ENCODE results near the gene MED20.

MED20 gene

GRCh38 chr6:41940759-41941279 is 19.9 kb upstream of the MED20 start:
- peak; percentile 52 for DNase-seq

- peak; percentile 49 for DNase-seq
Observed at GRCh38 chr6:41939848-41940758, 19.2 kb upstream of the MED20 start.

- DNase-seq = peak; percentile 53
Observed at GRCh38 chr6:41939176-41939847, 18.4 kb upstream of the MED20 start.

DNA sequence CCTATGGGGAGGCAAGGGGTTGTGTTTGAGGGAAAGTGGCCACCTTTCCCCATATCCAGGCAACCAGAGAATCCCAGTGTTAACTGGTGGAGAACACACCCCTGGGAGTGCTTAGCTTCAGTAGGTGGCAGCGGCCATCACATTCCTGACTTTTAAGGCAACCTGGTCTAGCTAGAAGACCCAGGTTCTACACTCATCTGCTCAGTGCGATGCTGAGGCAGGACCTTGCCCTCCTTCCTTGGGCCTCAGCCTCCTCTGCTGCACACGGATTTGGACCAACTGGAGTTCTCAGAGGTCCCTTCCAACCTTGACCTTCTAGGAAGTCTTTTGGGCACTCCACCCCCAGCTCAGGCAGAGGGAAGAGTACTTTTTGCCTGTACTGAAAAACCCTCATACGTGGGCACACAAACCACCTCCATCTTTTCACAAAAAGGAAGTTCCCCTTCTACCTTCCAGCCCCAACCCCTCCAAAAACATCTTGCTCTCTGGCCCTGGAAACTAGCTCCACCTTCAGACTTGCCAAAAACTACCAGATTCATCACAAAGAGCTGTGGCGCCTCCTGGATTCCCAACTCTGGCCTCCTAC is 17.7 kb upstream of the MED20 start:
- DNase-seq = no peak

DNA sequence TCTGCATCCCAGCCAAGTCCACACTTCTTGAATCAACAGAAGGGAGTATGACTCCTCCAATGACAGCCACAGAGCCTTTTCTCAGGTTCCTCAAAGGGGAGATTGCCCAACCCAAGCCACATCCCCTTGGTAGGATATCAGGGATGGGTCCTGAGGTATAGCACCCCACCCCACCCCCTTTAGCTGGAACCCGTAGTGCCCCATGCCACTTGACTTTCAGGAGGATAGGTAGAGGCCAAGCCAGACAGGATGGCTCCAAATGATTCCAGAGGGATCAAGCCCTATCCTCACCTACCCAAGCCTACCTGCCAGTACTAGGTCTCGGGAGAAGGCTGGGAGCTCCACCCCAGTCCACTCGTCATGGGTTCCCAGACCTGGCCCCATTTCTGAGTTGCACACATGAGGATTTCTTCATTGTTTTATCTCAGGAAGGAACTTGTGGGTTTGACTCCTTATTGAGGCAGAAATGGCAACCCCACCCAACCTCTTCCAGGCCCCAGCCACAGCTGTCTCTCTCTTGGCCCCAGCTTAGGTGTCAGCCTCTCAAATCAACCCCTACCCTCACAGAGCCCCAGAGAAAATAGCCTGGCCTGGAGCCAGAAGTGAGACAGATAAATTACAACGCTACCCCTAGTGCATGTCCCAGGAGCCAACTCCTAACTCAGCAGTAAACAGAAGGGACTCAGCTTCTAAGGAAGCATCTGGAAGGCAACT is 17.1 kb upstream of the MED20 start:
- DNase-seq = no peak

- DNase-seq = no peak
Observed at GRCh38 chr6:41937472-41937860, 16.5 kb upstream of the MED20 start.

DNA sequence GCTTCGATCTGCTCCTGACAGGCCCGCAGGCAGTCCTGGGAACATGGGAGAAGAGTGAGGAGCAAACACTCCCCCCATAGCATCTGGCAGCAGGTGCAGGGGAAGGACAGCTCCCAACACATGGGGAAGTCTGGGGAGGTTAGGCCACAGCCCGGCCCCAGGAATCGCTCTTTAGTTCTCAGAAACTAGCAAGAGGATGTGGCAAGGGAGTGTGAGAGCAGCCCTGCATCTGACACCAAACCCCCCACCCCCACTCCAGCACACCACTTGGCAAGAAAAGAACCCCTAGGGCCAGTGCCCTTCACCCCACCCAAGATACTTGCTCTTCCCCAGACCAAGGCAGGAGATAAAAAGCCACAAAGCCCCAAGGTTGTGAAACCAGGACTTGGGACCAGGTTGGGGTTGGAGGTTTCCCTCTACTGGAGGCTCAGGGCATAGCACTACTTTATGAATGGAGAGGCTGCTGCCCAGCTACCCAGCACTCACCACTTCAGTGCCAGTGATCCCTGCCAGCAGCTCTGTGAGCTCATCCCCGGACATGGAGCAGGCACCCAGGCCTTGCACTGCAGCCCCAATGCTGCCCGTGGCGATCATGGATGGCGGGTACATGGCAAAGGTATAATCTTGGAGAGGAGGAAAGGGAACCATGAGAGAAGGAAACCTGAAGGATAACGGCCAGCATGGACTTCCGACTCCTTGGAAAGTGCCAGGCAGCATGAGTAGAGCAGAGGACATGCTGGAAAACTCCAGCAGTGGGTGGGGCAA is 15.3 kb upstream of the MED20 start:
- peak; percentile 94 for DNase-seq

- DNase-seq = no peak
Observed at GRCh38 chr6:41935685-41936072, 14.7 kb upstream of the MED20 start.

DNA sequence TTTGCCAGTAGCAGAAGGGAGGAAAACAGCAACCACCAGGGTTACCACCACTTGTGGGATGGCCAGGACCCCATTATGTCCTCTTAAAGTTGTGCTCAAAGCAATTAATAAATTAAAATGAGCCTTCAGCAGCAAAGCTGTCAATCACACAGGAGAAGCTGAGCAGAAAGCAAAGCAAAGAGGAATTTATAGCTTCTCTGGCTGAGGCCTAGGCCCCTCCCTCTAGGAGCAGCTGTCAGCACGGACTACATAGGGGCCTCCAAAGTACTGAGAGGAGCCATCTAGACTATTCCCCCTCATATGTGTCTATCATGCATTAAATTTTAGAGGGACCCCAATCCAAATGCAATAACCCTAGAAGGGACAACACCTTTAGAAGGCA is 14.2 kb upstream of the MED20 start:
- no peak for DNase-seq

GRCh38 chr6:41934278-41935192 is 13.6 kb upstream of the MED20 start:
- DNase-seq = no peak

- no peak for DNase-seq
Observed at GRCh38 chr6:41932378-41932777, 11.4 kb upstream of the MED20 start.

DNA sequence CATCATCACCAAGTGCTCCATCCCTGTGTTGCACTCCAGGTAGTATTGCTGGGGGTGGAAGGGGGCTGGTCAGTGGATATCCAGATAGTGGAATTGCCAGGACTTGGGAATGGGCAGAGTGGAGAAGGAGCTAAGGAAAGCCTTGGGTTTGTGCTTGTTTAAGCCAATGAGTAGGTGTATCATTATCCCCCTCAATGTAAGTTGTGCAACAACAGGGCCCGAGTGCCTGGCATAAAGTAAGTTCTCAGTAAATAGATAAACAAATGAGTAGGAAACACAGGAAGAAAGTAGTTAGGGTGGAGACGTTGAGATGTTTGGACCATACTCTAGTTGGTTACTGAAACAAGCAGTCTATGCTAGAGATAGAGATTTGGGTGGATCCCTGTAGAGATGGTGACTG is 10.9 kb upstream of the MED20 start:
- DNase-seq = no peak

GRCh38 chr6:41929924-41930323 is 9.0 kb upstream of the MED20 start:
- DNase-seq = no peak

- DNase-seq = no peak
Observed at GRCh38 chr6:41927253-41927652, 6.3 kb upstream of the MED20 start.

GRCh38 chr6:41922154-41922553 is 1.2 kb upstream of the MED20 start:
- no peak for DNase-seq

DNA sequence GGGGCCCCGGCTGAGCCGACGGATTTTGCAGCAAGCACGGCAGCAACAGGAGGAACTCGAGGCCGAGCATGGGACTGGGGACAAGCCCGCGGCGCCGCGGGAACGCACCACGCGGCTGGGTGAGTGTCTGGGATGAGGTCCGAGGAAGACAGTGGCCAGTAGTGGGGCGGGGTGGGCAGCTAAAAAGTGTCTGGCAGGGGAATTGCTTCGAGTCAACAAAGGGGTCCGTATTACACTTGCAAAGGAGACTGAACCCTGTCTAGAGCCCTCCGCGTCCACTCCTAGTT is 716 bp upstream of the MED20 start:
- no peak for DNase-seq

DNA sequence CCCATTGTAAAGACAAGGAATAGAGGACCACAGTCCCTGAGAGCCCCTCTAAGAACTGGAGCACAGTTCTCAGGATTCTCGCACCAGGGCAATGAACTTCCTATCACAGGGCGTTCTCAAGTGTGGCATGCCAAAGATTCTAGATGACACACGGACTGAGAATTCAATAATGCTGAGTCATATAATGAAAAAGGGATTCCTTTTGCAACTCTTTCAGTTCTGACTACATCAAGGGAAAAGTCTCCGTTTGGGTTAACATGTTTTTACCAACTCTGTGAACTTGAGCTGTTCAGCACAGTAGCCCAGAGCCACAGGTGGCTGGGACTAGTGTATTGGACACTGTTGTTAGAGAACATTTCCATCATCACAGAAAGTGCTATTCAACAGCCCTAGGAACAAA is 3.4 kb downstream of the MED20 start:
- DNase-seq = peak; percentile 97

GRCh38 chr6:41914869-41915530 is 5.9 kb downstream of the MED20 start:
- no peak for DNase-seq

DNA sequence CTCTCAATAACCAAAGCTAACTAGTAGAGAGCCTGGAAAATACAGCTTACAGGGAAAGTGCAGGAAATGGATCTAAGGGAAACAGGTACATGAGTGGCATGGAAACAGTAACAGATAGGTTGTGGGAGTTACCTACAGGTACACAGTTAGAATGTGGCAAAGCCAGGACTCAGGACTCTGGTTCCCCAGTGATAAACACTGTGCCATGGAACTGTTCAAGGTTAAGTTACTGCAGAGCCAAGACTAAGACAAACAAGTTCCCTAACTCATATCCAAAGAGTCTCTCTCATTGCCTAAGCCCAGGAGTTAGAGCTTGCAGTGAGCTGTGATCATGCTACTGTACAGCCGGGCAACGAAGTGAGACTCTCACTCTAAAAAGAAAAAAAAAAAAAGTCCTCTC is 6.6 kb downstream of the MED20 start:
- DNase-seq = no peak

GRCh38 chr6:41909727-41910126 is 11.2 kb downstream of the MED20 start:
- DNase-seq = no peak

Measured in EL (cell line).